Hepatocyte (in vitro differentiated cells): Measurements from ENCODE around the gene PHGDH. TPM values are rescaled to one million over a fixed set of nuclear protein-coding genes. Genes with fewer than 3 reads are reported as not detected.

ENCODE experiments used
- DNase-seq: peaks from one replicate; pipeline ENCODE4 v3.0.0-alpha.2; 2016; ENCODE audit warnings: low spot score
- H2AFZ ChIP-seq: fragments of 200-600 bp; sonication (generic); 2 replicates; pipeline ENCODE4 v1.6.0; 2016; ENCODE audit warnings: antibody characterized with exemption, mild to moderate bottlenecking
- H3K27ac ChIP-seq: fragments of 200-600 bp; sonication (generic); 2 replicates; pipeline ENCODE4 v1.5.1; 2016; ENCODE audit warnings: mild to moderate bottlenecking
- H3K27me3 ChIP-seq: fragments of 200-600 bp; sonication (generic); 2 replicates; pipeline ENCODE4 v1.6.1; 2016
- H3K36me3 ChIP-seq: fragments of 200-600 bp; sonication (generic); replicated peaks from 2 replicates; pipeline ENCODE4 v1.5.1; 2016; ENCODE audit warnings: low read depth; ENCODE audit not compliant: insufficient read depth
- H3K4me1 ChIP-seq: fragments of 200-600 bp; sonication (generic); 2 replicates; pipeline ENCODE4 v1.5.1; 2016; ENCODE audit warnings: mild to moderate bottlenecking, moderate library complexity; ENCODE audit not compliant: insufficient read depth
- H3K4me2 ChIP-seq: fragments of 200-600 bp; sonication (generic); 2 replicates; pipeline ENCODE4 v1.6.0; 2016
- H3K4me3 ChIP-seq: fragments of 200-600 bp; sonication (generic); 2 replicates; pipeline ENCODE4 v1.5.1; 2016; ENCODE audit warnings: mild to moderate bottlenecking
- H3K79me2 ChIP-seq: fragments of 200-600 bp; sonication (generic); 2 replicates; pipeline ENCODE4 v1.6.0; 2017; ENCODE audit warnings: mild to moderate bottlenecking
- H3K9me2 ChIP-seq: fragments of 200-600 bp; sonication (generic); replicated peaks from 2 replicates; pipeline ENCODE4 v1.6.0; 2017; ENCODE audit warnings: mild to moderate bottlenecking; ENCODE audit not compliant: insufficient read depth
- H3K9me3 ChIP-seq: fragments of 200-600 bp; sonication (generic); 2 replicates; pipeline ENCODE4 v1.5.1; 2016; ENCODE audit warnings: low read depth, mild to moderate bottlenecking
- H4K20me1 ChIP-seq: fragments of 200-600 bp; sonication (generic); 2 replicates; pipeline ENCODE4 v1.6.0; 2016; ENCODE audit warnings: mild to moderate bottlenecking; ENCODE audit not compliant: insufficient read depth, poor library complexity, severe bottlenecking
- EZH2 ChIP-seq: fragments of 200-600 bp; sonication (generic); IDR thresholded peaks from 2 replicates; pipeline ENCODE4 v1.6.1; 2016; ENCODE audit warnings: antibody characterized with exemption, mild to moderate bottlenecking, borderline replicate concordance
- EZH2phosphoT487 ChIP-seq: fragments of 200-600 bp; sonication (generic); IDR thresholded peaks from one replicate; pipeline ENCODE4 v1.6.1; 2018; ENCODE audit warnings: antibody characterized with exemption, mild to moderate bottlenecking, low read depth, moderate library complexity; ENCODE audit not compliant: unreplicated experiment, severe bottlenecking
- WGBS: methylation state at CpG from one replicate; pipeline ENCODE4 v1.1.6; 2016; ENCODE audit warnings: low lambda C conversion rate; ENCODE audit errors: missing lambda C conversion rate; 5-methylcytosine and 5-hydroxymethylcytosine counted together
- polyA plus RNA-seq: library from polyadenylated mRNA; unstranded; fragments of >200 nt; fragmentation: Nextera tagmentation; extraction: Ambion mirVana; gene quantifications from 2 replicates; pipeline ENCODE4 v1.2.1, GENCODE V29; 2016
- total RNA-seq: library from RNA; depleted of rRNA; stranded (reverse); fragments of >200 nt; gene quantifications from 2 replicates; pipeline ENCODE4 v1.2.3, GENCODE V29; 2014
- TF ChIP-seq, protein P1 (sequence below): fragments of 200-600 bp; sonication (generic); IDR thresholded peaks from 2 replicates; pipeline ENCODE4 v1.5.1; 2016; ENCODE audit warnings: antibody characterized with exemption, mild to moderate bottlenecking; ENCODE audit not compliant: poor library complexity

PHGDH gene
- total and polyA plus RNA-seq, 2 experiments from 2014 or later = 138 to 167 TPM

DNA sequence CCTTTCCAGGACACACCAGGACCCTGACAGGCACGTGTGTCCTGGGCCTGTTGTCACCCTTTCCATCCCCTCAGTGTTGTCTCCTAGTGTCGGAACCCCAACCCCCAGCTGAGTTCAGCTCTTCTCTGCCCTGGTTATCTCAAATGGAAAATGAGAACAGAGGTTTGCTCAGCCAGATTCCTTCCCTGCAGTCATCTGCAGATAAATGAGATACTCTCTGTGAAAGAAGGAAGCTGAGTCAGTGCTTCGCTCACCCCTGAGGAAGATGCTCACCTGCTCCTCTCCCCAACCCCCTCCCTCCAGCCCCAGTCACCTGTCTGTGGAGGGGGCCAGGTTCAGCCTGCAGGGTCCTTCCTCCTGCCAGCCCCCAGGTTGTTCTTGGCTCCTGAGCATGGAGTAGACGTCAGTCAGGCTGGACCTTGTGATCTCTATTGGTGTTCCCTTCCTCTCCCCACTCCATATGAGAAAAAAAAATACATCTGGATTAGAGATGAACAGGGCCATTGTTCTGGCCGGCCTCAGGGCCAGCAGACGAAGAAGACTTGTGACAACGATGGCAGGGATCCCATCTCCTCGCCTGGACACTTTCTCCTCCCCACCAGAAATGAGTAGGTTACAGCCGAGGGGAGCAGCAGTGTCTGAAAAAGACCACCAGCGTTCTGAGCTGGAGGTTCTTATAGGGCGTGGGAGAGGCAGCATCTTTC, 20.9 kb downstream of the PHGDH start:
- no peaks in the 10 kb centered on the region for H3K27me3 ChIP-seq
- H3K36me3 ChIP-seq = no peaks in the 10 kb centered on the region
- H3K4me1 ChIP-seq = peaks cover 6% of the 10 kb centered on the region
- no peak overlapping the region for H3K27ac ChIP-seq
- 76% methylated on average over 11 of the region's 11 CpGs for WGBS
- peaks cover 7% of the 10 kb centered on the region for H3K79me2 ChIP-seq
- no peak overlapping the region for H2AFZ ChIP-seq
- H3K4me2 ChIP-seq = no peak overlapping the region
- H3K4me3 ChIP-seq = no peak overlapping the region
- peaks cover 5% of the 10 kb centered on the region for H4K20me1 ChIP-seq
- TF ChIP-seq, protein P1, sequence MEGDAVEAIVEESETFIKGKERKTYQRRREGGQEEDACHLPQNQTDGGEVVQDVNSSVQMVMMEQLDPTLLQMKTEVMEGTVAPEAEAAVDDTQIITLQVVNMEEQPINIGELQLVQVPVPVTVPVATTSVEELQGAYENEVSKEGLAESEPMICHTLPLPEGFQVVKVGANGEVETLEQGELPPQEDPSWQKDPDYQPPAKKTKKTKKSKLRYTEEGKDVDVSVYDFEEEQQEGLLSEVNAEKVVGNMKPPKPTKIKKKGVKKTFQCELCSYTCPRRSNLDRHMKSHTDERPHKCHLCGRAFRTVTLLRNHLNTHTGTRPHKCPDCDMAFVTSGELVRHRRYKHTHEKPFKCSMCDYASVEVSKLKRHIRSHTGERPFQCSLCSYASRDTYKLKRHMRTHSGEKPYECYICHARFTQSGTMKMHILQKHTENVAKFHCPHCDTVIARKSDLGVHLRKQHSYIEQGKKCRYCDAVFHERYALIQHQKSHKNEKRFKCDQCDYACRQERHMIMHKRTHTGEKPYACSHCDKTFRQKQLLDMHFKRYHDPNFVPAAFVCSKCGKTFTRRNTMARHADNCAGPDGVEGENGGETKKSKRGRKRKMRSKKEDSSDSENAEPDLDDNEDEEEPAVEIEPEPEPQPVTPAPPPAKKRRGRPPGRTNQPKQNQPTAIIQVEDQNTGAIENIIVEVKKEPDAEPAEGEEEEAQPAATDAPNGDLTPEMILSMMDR = no peak
- TF ChIP-seq EZH2phosphoT487 = no peak
- no peak for TF ChIP-seq EZH2
- no peaks in the 10 kb centered on the region for H3K9me2 ChIP-seq
- DNase-seq = no peak
- H3K9me3 ChIP-seq = no peaks in the 10 kb centered on the region

DNA sequence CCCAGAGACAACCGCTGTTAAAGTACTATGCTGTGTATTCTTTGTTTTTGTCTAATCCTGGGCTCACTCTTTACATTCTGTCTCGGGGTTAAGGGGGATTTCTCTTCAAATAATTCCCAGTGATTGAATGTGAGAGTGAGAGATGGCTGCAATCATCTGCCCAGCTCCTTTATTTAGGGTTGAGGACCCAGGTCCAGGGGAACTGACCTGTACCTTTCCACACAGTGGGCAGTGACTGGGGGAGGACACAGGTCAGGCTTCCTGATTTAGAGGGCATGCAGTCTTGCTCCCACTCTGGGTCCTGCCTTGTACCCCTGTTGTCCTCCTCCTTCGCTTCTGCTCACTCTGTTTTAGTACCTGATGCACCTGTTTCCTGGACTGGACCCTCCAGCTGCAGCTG, 22.0 kb downstream of the PHGDH start:
- Histone ChIP-seq H4K20me1 (peaks cover under 1% of the 10 kb centered on the region), H3K79me2 (peaks cover 7% of the 10 kb centered on the region), H3K36me3 (no peaks in the 10 kb centered on the region), H3K27ac (no peak overlapping the region), H3K27me3 (no peaks in the 10 kb centered on the region), H3K9me3 (no peaks in the 10 kb centered on the region), H2AFZ (no peak overlapping the region), H3K4me2 (no peak overlapping the region), H3K4me1 (peaks cover 6% of the 10 kb centered on the region), H3K4me3 (no peak overlapping the region), H3K9me2 (no peaks in the 10 kb centered on the region)
- DNase-seq = no peak
- WGBS = 95% methylated on average over 3 of the region's 3 CpGs
- TF ChIP-seq EZH2 = no peak
- no peak for TF ChIP-seq EZH2phosphoT487
- TF ChIP-seq, protein P1 = no peak

DNA sequence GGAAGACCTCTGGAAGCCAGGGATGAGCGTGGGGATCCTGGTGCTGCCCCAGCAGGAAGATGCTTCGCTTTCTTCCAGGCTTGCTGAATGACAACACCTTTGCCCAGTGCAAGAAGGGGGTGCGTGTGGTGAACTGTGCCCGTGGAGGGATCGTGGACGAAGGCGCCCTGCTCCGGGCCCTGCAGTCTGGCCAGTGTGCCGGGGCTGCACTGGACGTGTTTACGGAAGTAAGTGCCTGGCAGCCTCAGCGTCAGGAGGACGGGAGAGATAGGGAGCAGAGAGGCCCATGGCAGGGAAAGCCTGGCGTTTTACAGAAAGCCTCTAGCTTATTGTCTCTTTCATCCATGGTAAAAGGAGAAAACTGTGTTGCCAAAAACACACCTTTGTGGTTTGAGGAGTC, 23.5 kb downstream of the PHGDH start:
- no peaks in the 10 kb centered on the region for H3K9me3 ChIP-seq
- H3K79me2 ChIP-seq = peaks cover 7% of the 10 kb centered on the region
- DNase-seq = no peak
- H3K4me3 ChIP-seq = no peak overlapping the region
- 93% methylated on average over 14 of the region's 14 CpGs for WGBS
- H3K4me2 ChIP-seq = no peak overlapping the region
- H2AFZ ChIP-seq = no peak overlapping the region
- no peaks in the 10 kb centered on the region for H3K36me3 ChIP-seq
- peaks cover 6% of the 10 kb centered on the region for H3K4me1 ChIP-seq
- H3K27me3 ChIP-seq = no peaks in the 10 kb centered on the region
- no peaks in the 10 kb centered on the region for H3K9me2 ChIP-seq
- TF ChIP-seq, protein P1 = no peak
- TF ChIP-seq EZH2 (no peak), EZH2phosphoT487 (no peak)
- H4K20me1 ChIP-seq = no peaks in the 10 kb centered on the region
- no peak overlapping the region for H3K27ac ChIP-seq
